Prostate gland (tissue), 2 donors: ENCODE measurements around the gene TNFSF4. TPM values are rescaled to one million over a fixed set of nuclear protein-coding genes. Genes with fewer than 3 reads are reported as not detected.

Experiments
- DNase-seq: peaks from one replicate; pipeline ENCODE4 v3.0.0-alpha.2; 2019; ENCODE audit warnings: low spot score
- H3K27ac ChIP-seq, 2 donors: fragments of 200-600 bp; sonication (generic); 2 replicates each; pipeline ENCODE4 v1.5.1; 2017 to 2019
- H3K27me3 ChIP-seq: fragments of 200-600 bp; sonication (generic); replicated peaks from 2 replicates; pipeline ENCODE4 v1.5.1; 2019; ENCODE audit not compliant: insufficient read depth
- H3K36me3 ChIP-seq, 2 donors: fragments of 200-600 bp; sonication (generic); 1 replicate in 1 of 2; 2 replicates in 1 of 2; pipeline versions ENCODE4 v1.5.1 to v1.8.1; 2017 to 2019
- H3K4me1 ChIP-seq: fragments of 200-600 bp; sonication (generic); replicated peaks from 2 replicates; pipeline ENCODE4 v1.5.1; 2019
- H3K4me3 ChIP-seq, 2 donors: fragments of 200-600 bp; sonication (generic); 2 replicates each; pipeline ENCODE4 v1.5.1; 2017 to 2019
- H3K9me3 ChIP-seq: fragments of 200-600 bp; sonication (generic); 2 replicates; pipeline ENCODE4 v1.5.1; 2017
- CTCF ChIP-seq, 4 experiments: fragments of 200-600 bp in 2 of 4; fragments of 450-650 bp in 2 of 4; sonication (generic) in 2 of 4; IDR thresholded peaks; 1 replicate in 3 of 4; 2 replicates in 1 of 4; pipeline ENCODE4 v1.5.1; 2016 to 2019; ENCODE audit warnings: antibody characterized with exemption in 4 of 4, mild to moderate bottlenecking in 2 of 4, moderate library complexity in 2 of 4
- POLR2A ChIP-seq: fragments of 450-650 bp; IDR thresholded peaks from one replicate; pipeline ENCODE4 v1.6.1; 2016; ENCODE audit warnings: antibody characterized with exemption, mild to moderate bottlenecking
- POLR2AphosphoS5 ChIP-seq: sonication (generic); formaldehyde crosslinking; IDR thresholded peaks from one replicate; pipeline ENCODE4 v1.6.1; 2017; ENCODE audit warnings: antibody characterized with exemption
- WGBS: methylation state at CpG from one replicate; pipeline ENCODE4 v1.1.5; 2018; 5-methylcytosine and 5-hydroxymethylcytosine counted together
- intact Hi-C: fragments of 100-400 bp; cut with DNase I; formaldehyde crosslinking; loops from one replicate; pipeline ENCODE4 v1.14.2; 2022
- total RNA-seq, 2 donors: library from RNA; depleted of rRNA; stranded (reverse); fragments of >200 nt; gene quantifications; one replicate each; pipeline ENCODE4 v1.1.0, GENCODE V29; 2016

The TNFSF4 gene
- total RNA-seq, 2 donors from 2014 or later = 1.6 to 14.7 TPM

GRCh38 chr1:173223031-173223380, 15.9 kb upstream of the TNFSF4 start:
- no peak for DNase-seq
- no peak overlapping the region for H3K27ac ChIP-seq
- no peak overlapping the region for H3K4me3 ChIP-seq
- H3K27me3 ChIP-seq = no peaks in the 10 kb centered on the region
- intact Hi-C loops = no loop called here
- no peaks in the 10 kb centered on the region for H3K36me3 ChIP-seq
- H3K4me1 ChIP-seq = no peaks in the 10 kb centered on the region
- H3K9me3 ChIP-seq = no peaks in the 10 kb centered on the region
- TF ChIP-seq POLR2AphosphoS5 = no peak
- no peak for TF ChIP-seq CTCF (IDR thresholded peaks at IDR 0.05)

- 80% methylated on average over 3 of the region's 3 CpGs for WGBS
- intact Hi-C loops = no loop called here
- no peak for DNase-seq
Measured at GRCh38 chr1:173222149-173223030, 15.3 kb upstream of the TNFSF4 start.

GRCh38 chr1:173220157-173220556, 13.0 kb upstream of the TNFSF4 start:
- H3K27me3 ChIP-seq = no peaks in the 10 kb centered on the region

More at GRCh38 chr1:173222149-173223030, 15.3 kb upstream of the TNFSF4 start:
- H3K4me3 ChIP-seq = no peak overlapping the region
- H3K27me3 ChIP-seq = no peaks in the 10 kb centered on the region
- H3K9me3 ChIP-seq = no peaks in the 10 kb centered on the region
- no peaks in the 10 kb centered on the region for H3K36me3 ChIP-seq
- TF ChIP-seq POLR2A (no peak), POLR2AphosphoS5 (no peak), CTCF (IDR thresholded peaks at IDR 0.05) (no peak)
- no peak overlapping the region for H3K27ac ChIP-seq
- no peaks in the 10 kb centered on the region for H3K4me1 ChIP-seq

GRCh38 chr1:173213665-173214064, 6.5 kb upstream of the TNFSF4 start:
- Histone ChIP-seq H3K36me3 (no peaks in the 10 kb centered on the region), H3K4me1 (no peaks in the 10 kb centered on the region), H3K4me3 (no peak overlapping the region), H3K27ac (no peak overlapping the region), H3K27me3 (no peaks in the 10 kb centered on the region), H3K9me3 (no peaks in the 10 kb centered on the region)
- no peak for TF ChIP-seq CTCF (IDR thresholded peaks at IDR 0.05)
- no peak for TF ChIP-seq POLR2A
- TF ChIP-seq POLR2AphosphoS5 = no peak
- DNase-seq = no peak
- 100% methylated on average over 1 of the region's 1 CpG for WGBS
- intact Hi-C loops = no loop called here

More at GRCh38 chr1:173220157-173220556, 13.0 kb upstream of the TNFSF4 start:
- DNase-seq = no peak
- no peaks in the 10 kb centered on the region for H3K9me3 ChIP-seq
- intact Hi-C loops = no loop called here
- WGBS = 91% methylated on average over 1 of the region's 1 CpG
- H3K4me3 ChIP-seq = no peak overlapping the region
- TF ChIP-seq POLR2AphosphoS5 (no peak), POLR2A (no peak), CTCF (IDR thresholded peaks at IDR 0.05) (no peak)
- H3K4me1 ChIP-seq = no peaks in the 10 kb centered on the region
- no peaks in the 10 kb centered on the region for H3K36me3 ChIP-seq
- no peak overlapping the region for H3K27ac ChIP-seq

DNA sequence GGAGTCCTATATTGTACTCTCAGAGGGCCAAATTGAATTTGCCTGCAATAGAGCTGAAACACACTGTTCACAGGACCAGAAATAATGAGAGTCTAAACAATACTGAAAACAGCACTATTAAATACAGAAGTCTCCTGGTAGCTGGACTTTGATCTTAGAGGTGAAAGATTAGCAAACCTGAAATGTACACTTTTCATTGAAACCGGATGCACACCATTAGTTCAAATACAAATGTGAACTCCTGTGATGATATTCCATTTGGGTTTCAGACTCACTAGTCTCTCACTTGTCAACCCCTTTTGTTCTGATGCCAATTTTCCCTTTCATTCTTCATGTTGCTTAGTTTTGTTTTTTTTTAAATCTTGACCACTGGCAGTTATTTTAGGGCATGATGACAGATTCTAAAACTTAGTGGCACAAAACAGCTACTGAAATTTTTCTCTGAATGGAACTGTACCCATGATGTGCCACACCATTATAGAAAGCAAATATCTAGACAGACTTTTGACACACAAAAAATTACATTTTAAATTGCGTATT, 5.9 kb upstream of the TNFSF4 start:
- Histone ChIP-seq H3K27ac (no peak overlapping the region), H3K4me3 (no peak overlapping the region), H3K4me1 (no peaks in the 10 kb centered on the region), H3K27me3 (no peaks in the 10 kb centered on the region), H3K9me3 (no peaks in the 10 kb centered on the region), H3K36me3 (no peaks in the 10 kb centered on the region)
- DNase-seq = no peak
- 93% methylated on average over 2 of the region's 2 CpGs for WGBS
- TF ChIP-seq CTCF (IDR thresholded peaks at IDR 0.05) = no peak
- TF ChIP-seq POLR2A = no peak
- TF ChIP-seq POLR2AphosphoS5 = no peak
- intact Hi-C loops = no loop called here
